MM.1S (cell line): ENCODE measurements around the gene NANOG.

Experiments
- CTCF ChIP-seq: fragments of 300-600 bp; sonication (generic); IDR thresholded peaks from 2 replicates; pipeline ENCODE4 v1.5.1; 2016; ENCODE audit warnings: antibody characterized with exemption, low read length, mixed read lengths
- EZH2 ChIP-seq: fragments of 300-600 bp; sonication (generic); optimal IDR thresholded peaks from 2 replicates; pipeline ENCODE3; 2017; ENCODE audit warnings: low read depth, mild to moderate bottlenecking, antibody characterized with exemption, low read length, mixed read lengths

- TF ChIP-seq CTCF, result no peak
- TF ChIP-seq EZH2, result no peak
Measured at GRCh38 chr12:7844116-7844515, 54.9 kb downstream of the NANOG start.
